HG03039 (cell line): ENCODE results near the gene DOC2A.
"Not testable (repeated sequence)": the region's sequence is repeated elsewhere in the genome, so short reads cannot be mapped to it uniquely, and the experiment has no call there.

ENCODE experiments used
- ATAC-seq: cut with Tn5 transposase; IDR thresholded peaks from one replicate; pipeline ENCODE4 v1.9.1; 2021; ENCODE audit warnings: mild to moderate bottlenecking, moderate library complexity; ENCODE audit not compliant: unreplicated experiment

The DOC2A gene

GRCh38 chr16:29974291-29975133 is 36.3 kb downstream of the DOC2A start:
- no peak for ATAC-seq

GRCh38 chr16:29973384-29974246 is 37.2 kb downstream of the DOC2A start, which contains the start of gene TAOK2:
TAOK2 (plus strand) TSS chr16:29973868; CDS start chr16:29977773, 3,905 bp downstream.
- peak; percentile 95 for ATAC-seq

GRCh38 chr16:29972992-29973383 is 37.8 kb downstream of the DOC2A start:
- ATAC-seq: no peak

- ATAC-seq: no peak
Observed at GRCh38 chr16:29972500-29972899, 38.3 kb downstream of the DOC2A start.

GRCh38 chr16:29971304-29971703 is 39.5 kb downstream of the DOC2A start:
- no peak for ATAC-seq

GRCh38 chr16:29968205-29968604 is 42.6 kb downstream of the DOC2A start:
- ATAC-seq: no peak

- ATAC-seq: no peak
Observed at GRCh38 chr16:29963021-29963743, 47.6 kb downstream of the DOC2A start.

GRCh38 chr16:29962344-29962994 is 48.4 kb downstream of the DOC2A start:
- no peak for ATAC-seq

- ATAC-seq: peak; percentile 80
Observed at GRCh38 chr16:29961479-29962343, 49.1 kb downstream of the DOC2A start, which contains the start of gene TMEM219. TMEM219 (plus strand) TSS chr16:29962079; CDS start chr16:29963144, 1,065 bp downstream.

- ATAC-seq: no peak
Observed at GRCh38 chr16:29961127-29961478, 49.7 kb downstream of the DOC2A start.

- not testable (repeated sequence) for ATAC-seq
Observed at GRCh38 chr16:29959821-29960220, 51.0 kb downstream of the DOC2A start.

- ATAC-seq: no peak
Observed at GRCh38 chr16:29959293-29959692, 51.5 kb downstream of the DOC2A start.

- no peak for ATAC-seq
Observed at GRCh38 chr16:29958756-29959155, 52.1 kb downstream of the DOC2A start.
